HL-60 (cell line): ENCODE data around the gene SLC45A1.

ENCODE experiments used
- POLR2AphosphoS5 ChIP-seq: IDR thresholded peaks from 2 replicates; pipeline ENCODE4 v1.6.1; 2012; ENCODE audit warnings: low read depth
- REST ChIP-seq: IDR thresholded peaks from 2 replicates; pipeline ENCODE4 v1.6.1; 2012; ENCODE audit warnings: low read depth; ENCODE audit not compliant: insufficient replicate concordance
- TF ChIP-seq, protein P1 (sequence below): IDR thresholded peaks from one replicate; pipeline ENCODE4 v1.5.1; 2011; ENCODE audit warnings: low read length, control low read depth, inconsistent platforms; ENCODE audit not compliant: insufficient read depth

DNA sequence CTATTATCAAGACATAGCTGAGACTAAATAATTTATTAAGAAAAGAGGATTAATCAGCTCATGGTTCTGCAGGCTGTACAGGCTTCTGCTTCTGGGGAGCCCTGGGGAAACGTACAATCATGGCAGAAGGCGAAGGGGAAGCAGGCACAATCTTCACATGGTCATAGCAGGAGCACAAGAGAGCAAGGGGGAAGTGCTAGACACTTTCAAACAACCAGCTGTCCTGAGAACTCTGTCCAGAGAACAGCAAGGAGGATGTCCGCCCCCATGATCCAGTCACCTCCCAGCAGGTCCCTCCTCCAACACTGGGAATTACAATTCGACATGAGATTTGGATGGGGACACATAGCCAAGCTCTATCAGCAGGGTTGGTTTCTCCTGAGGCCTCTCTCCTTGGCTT is 10.3 kb upstream of the SLC45A1 start:
- TF ChIP-seq, protein P1, sequence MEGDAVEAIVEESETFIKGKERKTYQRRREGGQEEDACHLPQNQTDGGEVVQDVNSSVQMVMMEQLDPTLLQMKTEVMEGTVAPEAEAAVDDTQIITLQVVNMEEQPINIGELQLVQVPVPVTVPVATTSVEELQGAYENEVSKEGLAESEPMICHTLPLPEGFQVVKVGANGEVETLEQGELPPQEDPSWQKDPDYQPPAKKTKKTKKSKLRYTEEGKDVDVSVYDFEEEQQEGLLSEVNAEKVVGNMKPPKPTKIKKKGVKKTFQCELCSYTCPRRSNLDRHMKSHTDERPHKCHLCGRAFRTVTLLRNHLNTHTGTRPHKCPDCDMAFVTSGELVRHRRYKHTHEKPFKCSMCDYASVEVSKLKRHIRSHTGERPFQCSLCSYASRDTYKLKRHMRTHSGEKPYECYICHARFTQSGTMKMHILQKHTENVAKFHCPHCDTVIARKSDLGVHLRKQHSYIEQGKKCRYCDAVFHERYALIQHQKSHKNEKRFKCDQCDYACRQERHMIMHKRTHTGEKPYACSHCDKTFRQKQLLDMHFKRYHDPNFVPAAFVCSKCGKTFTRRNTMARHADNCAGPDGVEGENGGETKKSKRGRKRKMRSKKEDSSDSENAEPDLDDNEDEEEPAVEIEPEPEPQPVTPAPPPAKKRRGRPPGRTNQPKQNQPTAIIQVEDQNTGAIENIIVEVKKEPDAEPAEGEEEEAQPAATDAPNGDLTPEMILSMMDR: no peak
- TF ChIP-seq REST: no peak
- TF ChIP-seq POLR2AphosphoS5: no peak
